Activated CD8-positive, alpha-beta memory T cell treated with anti-CD3 and anti-CD28 coated beads for 1 hour (primary cell): ENCODE measurements around the gene RYR2.

ENCODE experiments used
- DNase-seq, 2 donors: peaks; one replicate each; pipeline ENCODE4 v3.0.0-alpha.2; 2020; ENCODE audit warnings: low read depth in 1 of 2; ENCODE audit errors: extremely low read depth in 1 of 2

The RYR2 gene

GRCh38 chr1:237877631-237878030 lies 835.6 kb downstream of the RYR2 start:
- DNase-seq, result no peak

- no peak for DNase-seq
Measured at GRCh38 chr1:237878406-237878805, 836.4 kb downstream of the RYR2 start.

GRCh38 chr1:237879195-237879594 lies 837.2 kb downstream of the RYR2 start:
- no peak for DNase-seq
